ENCODE data around the gene SH3YL1. TPM values are rescaled to one million over a fixed set of nuclear protein-coding genes. Genes with fewer than 3 reads are reported as not detected.

The SH3YL1 gene
- total RNA-seq, 1 experiment from 2014 or later = 28.4 TPM

DNA sequence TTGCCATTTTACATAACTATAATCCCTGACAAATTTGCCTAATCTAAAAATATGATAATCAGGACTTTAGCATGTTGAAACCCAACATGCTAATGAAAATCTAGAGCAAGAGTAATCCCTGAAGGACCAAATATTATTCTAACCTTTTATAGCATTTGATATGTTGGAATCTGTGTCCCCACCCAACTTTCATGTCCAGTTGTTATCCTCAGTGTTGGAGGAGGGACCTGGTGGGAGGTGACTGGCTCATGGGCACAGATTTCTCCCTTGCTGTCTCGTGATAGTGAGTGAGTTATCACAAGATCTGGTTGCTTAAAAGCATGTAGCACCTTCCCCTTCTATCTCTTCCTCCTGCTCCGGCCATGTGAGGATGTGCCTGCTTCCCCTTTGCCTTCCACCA, 59.8 kb downstream of the SH3YL1 start:
- no peaks in the 10 kb centered on the region for H3K36me3 ChIP-seq (ENCODE audit: control insufficient read depth, insufficient read depth, low read length)
- in situ Hi-C loops (cut with HindIII; ENCODE audit: low pct_unique_long_range_greater_than_20kb, low sequenced_read_pairs) (no loop called here), intact Hi-C loops (cut with micrococcal nuclease; ENCODE audit: unreplicated experiment) (no loop called here)
- POLR2A ChIA-PET = no interaction called here
- no peak overlapping the region for H3K4me3 ChIP-seq (ENCODE audit: low read depth in 2 of 2, low read length in 2 of 2)
- no TSS peak for BruUV-seq (replicated peaks)
- no peaks in the 10 kb centered on the region for H3K4me1 ChIP-seq (ENCODE audit: control insufficient read depth, insufficient read depth, low read length)
- H3K27ac ChIP-seq (ENCODE audit: low read length) = no peak overlapping the region
- H3K9me3 ChIP-seq (ENCODE audit: control insufficient read depth, insufficient read depth, low read depth, low read length) = no peaks in the 10 kb centered on the region
- CTCF ChIA-PET = no interaction called here
- ATAC-seq (no peak), DNase-seq (ENCODE audit: low read depth, low spot score) (no peak)
- TF ChIP-seq, protein P1, sequence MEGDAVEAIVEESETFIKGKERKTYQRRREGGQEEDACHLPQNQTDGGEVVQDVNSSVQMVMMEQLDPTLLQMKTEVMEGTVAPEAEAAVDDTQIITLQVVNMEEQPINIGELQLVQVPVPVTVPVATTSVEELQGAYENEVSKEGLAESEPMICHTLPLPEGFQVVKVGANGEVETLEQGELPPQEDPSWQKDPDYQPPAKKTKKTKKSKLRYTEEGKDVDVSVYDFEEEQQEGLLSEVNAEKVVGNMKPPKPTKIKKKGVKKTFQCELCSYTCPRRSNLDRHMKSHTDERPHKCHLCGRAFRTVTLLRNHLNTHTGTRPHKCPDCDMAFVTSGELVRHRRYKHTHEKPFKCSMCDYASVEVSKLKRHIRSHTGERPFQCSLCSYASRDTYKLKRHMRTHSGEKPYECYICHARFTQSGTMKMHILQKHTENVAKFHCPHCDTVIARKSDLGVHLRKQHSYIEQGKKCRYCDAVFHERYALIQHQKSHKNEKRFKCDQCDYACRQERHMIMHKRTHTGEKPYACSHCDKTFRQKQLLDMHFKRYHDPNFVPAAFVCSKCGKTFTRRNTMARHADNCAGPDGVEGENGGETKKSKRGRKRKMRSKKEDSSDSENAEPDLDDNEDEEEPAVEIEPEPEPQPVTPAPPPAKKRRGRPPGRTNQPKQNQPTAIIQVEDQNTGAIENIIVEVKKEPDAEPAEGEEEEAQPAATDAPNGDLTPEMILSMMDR (IDR thresholded peaks at IDR 0.05) = no peak
- TF ChIP-seq POLR2AphosphoS5 (IDR thresholded peaks at IDR 0.05; ENCODE audit: low read depth, low read length) (no peak), SIN3A (IDR thresholded peaks at IDR 0.05; ENCODE audit: borderline replicate concordance, insufficient read depth, low read depth, low read length) (no peak), TCF7L2 (IDR thresholded peaks at IDR 0.05; ENCODE audit: low read depth, low read length) (no peak)
- TF ChIP-seq, protein P2, sequence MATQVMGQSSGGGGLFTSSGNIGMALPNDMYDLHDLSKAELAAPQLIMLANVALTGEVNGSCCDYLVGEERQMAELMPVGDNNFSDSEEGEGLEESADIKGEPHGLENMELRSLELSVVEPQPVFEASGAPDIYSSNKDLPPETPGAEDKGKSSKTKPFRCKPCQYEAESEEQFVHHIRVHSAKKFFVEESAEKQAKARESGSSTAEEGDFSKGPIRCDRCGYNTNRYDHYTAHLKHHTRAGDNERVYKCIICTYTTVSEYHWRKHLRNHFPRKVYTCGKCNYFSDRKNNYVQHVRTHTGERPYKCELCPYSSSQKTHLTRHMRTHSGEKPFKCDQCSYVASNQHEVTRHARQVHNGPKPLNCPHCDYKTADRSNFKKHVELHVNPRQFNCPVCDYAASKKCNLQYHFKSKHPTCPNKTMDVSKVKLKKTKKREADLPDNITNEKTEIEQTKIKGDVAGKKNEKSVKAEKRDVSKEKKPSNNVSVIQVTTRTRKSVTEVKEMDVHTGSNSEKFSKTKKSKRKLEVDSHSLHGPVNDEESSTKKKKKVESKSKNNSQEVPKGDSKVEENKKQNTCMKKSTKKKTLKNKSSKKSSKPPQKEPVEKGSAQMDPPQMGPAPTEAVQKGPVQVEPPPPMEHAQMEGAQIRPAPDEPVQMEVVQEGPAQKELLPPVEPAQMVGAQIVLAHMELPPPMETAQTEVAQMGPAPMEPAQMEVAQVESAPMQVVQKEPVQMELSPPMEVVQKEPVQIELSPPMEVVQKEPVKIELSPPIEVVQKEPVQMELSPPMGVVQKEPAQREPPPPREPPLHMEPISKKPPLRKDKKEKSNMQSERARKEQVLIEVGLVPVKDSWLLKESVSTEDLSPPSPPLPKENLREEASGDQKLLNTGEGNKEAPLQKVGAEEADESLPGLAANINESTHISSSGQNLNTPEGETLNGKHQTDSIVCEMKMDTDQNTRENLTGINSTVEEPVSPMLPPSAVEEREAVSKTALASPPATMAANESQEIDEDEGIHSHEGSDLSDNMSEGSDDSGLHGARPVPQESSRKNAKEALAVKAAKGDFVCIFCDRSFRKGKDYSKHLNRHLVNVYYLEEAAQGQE (IDR thresholded peaks at IDR 0.05; ENCODE audit: insufficient read depth in 1 of 2, low read depth in 2 of 2, low read length in 1 of 2) = no peak
- peaks cover 9% of the 10 kb centered on the region for H3K27me3 ChIP-seq (ENCODE audit: control insufficient read depth, insufficient read depth, low read length)

DNA sequence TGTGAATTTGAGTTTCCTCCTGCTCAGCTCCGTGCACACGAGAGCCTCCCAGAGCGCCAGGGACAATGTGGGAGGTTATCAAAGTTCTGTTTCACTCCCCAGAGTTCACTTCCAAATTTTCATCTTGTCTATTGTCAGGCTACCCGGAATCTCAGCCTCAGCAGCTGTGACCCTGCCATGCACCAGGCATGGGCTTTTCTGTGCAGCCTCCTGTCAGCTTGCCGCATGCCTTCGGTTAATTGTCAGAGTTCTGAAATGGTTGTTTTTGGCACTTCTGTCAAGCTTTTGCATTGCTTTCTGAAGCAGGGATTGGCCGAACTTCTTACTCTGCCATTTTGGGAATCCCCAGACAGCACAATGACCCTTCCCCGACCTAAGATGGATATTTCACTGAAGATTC, 60.4 kb downstream of the SH3YL1 start:
- DNase-seq (ENCODE audit: low read depth, low spot score) = no peak
- ChIA-PET POLR2A (no interaction called here), CTCF (no interaction called here)
- in situ Hi-C loops (cut with HindIII; ENCODE audit: low pct_unique_long_range_greater_than_20kb, low sequenced_read_pairs) (no loop called here), intact Hi-C loops (cut with micrococcal nuclease; ENCODE audit: unreplicated experiment) (no loop called here)
- ATAC-seq = no peak
- Histone ChIP-seq H3K4me3 (ENCODE audit: low read depth in 2 of 2, low read length in 2 of 2) (no peak overlapping the region), H3K4me1 (ENCODE audit: control insufficient read depth, insufficient read depth, low read length) (no peaks in the 10 kb centered on the region), H3K27me3 (ENCODE audit: control insufficient read depth, insufficient read depth, low read length) (peaks cover 4% of the 10 kb centered on the region), H3K36me3 (ENCODE audit: control insufficient read depth, insufficient read depth, low read length) (no peaks in the 10 kb centered on the region), H3K9me3 (ENCODE audit: control insufficient read depth, insufficient read depth, low read depth, low read length) (no peaks in the 10 kb centered on the region), H3K27ac (ENCODE audit: low read length) (no peak overlapping the region)
- TF ChIP-seq SIN3A (IDR thresholded peaks at IDR 0.05; ENCODE audit: borderline replicate concordance, insufficient read depth, low read depth, low read length) (no peak), TCF7L2 (IDR thresholded peaks at IDR 0.05; ENCODE audit: low read depth, low read length) (no peak), POLR2AphosphoS5 (IDR thresholded peaks at IDR 0.05; ENCODE audit: low read depth, low read length) (no peak)
- TF ChIP-seq, protein P2 (IDR thresholded peaks at IDR 0.05; ENCODE audit: insufficient read depth in 1 of 2, low read depth in 2 of 2, low read length in 1 of 2) = no peak
- TF ChIP-seq, protein P1 (IDR thresholded peaks at IDR 0.05) = no peak
- BruUV-seq (replicated peaks) = no TSS peak

All from Panc1 (cell line).